NB4 (cell line): ENCODE results near the gene FHIT.

Experiments used
- CTCF ChIP-seq: IDR thresholded peaks from one replicate; pipeline ENCODE4 v1.5.1; 2012; ENCODE audit warnings: low read depth, low read length
- MAX ChIP-seq: IDR thresholded peaks from 2 replicates; pipeline ENCODE4 v1.6.1; 2011; ENCODE audit warnings: low read depth, low read length
- POLR2A ChIP-seq: IDR thresholded peaks from 2 replicates; pipeline ENCODE4 v1.6.1; 2011; ENCODE audit warnings: mild to moderate bottlenecking; ENCODE audit not compliant: insufficient read length; ENCODE audit errors: extremely low read depth

- TF ChIP-seq POLR2A, result no peak
- no peak for TF ChIP-seq CTCF
- no peak for TF ChIP-seq MAX
Measured at GRCh38 chr3:61162965-61163364, 88.3 kb downstream of the FHIT start.
